Measurements from ENCODE around the gene DMRT1. TPM values are rescaled to one million over a fixed set of nuclear protein-coding genes. Genes with fewer than 3 reads are reported as not detected.
A peak's percentile ranks its signal among the peaks of the same experiment; 100 is the strongest.
"Not testable (repeated sequence)": the region's sequence is repeated elsewhere in the genome, so short reads cannot be mapped to it uniquely, and the experiment has no call there.

The DMRT1 gene
- total RNA-seq, 1 experiment from 2014 or later = 0.21 TPM

- H3K27me3 ChIP-seq (ENCODE audit: control insufficient read depth, insufficient read depth, low read length) = peaks cover 84% of the 10 kb centered on the region
- H3K36me3 ChIP-seq (replicated peaks; ENCODE audit: control insufficient read depth, insufficient read depth, low read length) = no peaks in the 10 kb centered on the region
- DNase-seq = peak; percentile 85
- peak overlapping the region; percentile 19; the same call in 1 of the 2 replicates for H3K4me3 ChIP-seq (ENCODE audit: insufficient read depth, low read depth, low read length)
Measured at GRCh38 chr9:842635-843426, 1.3 kb downstream of the DMRT1 start.

DNA sequence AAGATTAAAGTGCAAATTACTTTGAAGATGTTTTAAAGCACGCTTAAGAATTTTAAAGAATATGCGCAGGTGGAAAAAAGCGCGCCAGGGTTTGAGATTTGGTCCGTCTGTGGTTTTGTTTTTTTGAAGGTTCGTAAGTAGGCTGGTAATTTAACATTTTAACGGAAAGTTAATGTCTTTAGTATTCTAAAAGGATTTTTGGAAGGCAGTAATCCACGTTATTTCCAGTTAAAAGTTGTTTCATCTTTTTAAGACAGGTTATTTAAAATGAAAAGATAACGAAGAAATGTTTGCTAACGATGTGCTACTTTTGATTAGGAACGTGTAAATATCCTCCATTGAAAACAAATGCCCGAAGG lies 1.9 kb downstream of the DMRT1 start:
- Histone ChIP-seq H3K4me3 (ENCODE audit: insufficient read depth, low read depth, low read length) (no peak overlapping the region), H3K36me3 (replicated peaks; ENCODE audit: control insufficient read depth, insufficient read depth, low read length) (no peaks in the 10 kb centered on the region), H3K27me3 (ENCODE audit: control insufficient read depth, insufficient read depth, low read length) (peaks cover 79% of the 10 kb centered on the region)
- no peak for DNase-seq

- peak; percentile 54 for DNase-seq
- Histone ChIP-seq H3K4me3 (ENCODE audit: insufficient read depth, low read depth, low read length) (no peak overlapping the region), H3K36me3 (replicated peaks; ENCODE audit: control insufficient read depth, insufficient read depth, low read length) (no peaks in the 10 kb centered on the region), H3K27me3 (ENCODE audit: control insufficient read depth, insufficient read depth, low read length) (peaks cover 50% of the 10 kb centered on the region)
Measured at GRCh38 chr9:846852-847251, 5.4 kb downstream of the DMRT1 start.

DNA sequence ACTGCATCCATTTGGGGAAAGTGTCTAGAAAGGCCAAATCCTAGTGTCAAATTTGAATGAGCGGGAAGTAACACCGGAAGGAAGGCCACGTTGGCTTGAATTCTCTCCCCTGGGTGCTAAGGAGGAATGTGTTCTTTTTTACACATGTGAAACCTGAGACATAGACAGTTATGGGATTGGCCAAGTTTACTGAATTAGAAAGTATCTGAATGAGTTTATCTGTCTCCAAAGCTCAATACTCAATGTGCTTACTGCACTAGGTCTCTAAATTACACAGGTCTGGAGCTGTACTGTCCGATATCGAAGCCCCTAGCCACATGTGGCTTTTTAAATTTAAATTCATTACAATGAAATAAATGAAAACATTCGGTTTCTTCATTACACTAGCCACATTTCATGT lies 6.0 kb downstream of the DMRT1 start:
- H3K36me3 ChIP-seq (replicated peaks; ENCODE audit: control insufficient read depth, insufficient read depth, low read length) = no peaks in the 10 kb centered on the region
- H3K27me3 ChIP-seq (ENCODE audit: control insufficient read depth, insufficient read depth, low read length) = peaks cover 43% of the 10 kb centered on the region
- no peak for DNase-seq
- no peak overlapping the region for H3K4me3 ChIP-seq (ENCODE audit: insufficient read depth, low read depth, low read length)

GRCh38 chr9:849431-849830 lies 7.9 kb downstream of the DMRT1 start:
- H3K27me3 ChIP-seq (ENCODE audit: control insufficient read depth, insufficient read depth, low read length) = peaks cover 24% of the 10 kb centered on the region
- peak; percentile 28 for DNase-seq
- H3K4me3 ChIP-seq (ENCODE audit: insufficient read depth, low read depth, low read length) = no peak overlapping the region
- no peaks in the 10 kb centered on the region for H3K36me3 ChIP-seq (replicated peaks; ENCODE audit: control insufficient read depth, insufficient read depth, low read length)

DNA sequence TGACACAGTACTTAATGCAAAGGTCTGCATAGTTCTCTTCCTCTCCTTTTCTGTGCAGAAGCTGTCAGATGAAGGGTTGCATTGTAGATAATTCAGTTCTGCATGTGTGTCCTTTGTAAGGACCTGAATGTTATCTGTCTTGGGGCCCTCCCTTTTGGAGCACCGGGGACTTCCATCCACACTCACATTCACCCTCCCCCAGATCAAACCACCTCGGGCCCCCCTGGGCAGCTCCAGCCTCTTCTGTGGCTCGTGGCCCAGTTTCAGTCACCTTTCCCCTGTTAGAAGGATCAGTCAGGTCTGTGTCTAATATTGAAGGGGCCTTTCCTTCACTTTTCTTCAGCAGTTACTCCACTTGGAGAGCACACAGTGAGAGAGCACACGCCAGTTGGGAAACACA lies 11.0 kb downstream of the DMRT1 start:
- no peaks in the 10 kb centered on the region for H3K36me3 ChIP-seq (replicated peaks; ENCODE audit: control insufficient read depth, insufficient read depth, low read length)
- H3K4me3 ChIP-seq (ENCODE audit: insufficient read depth, low read depth, low read length) = no peak overlapping the region
- DNase-seq = peak; percentile 40
- peaks cover 5% of the 10 kb centered on the region for H3K27me3 ChIP-seq (ENCODE audit: control insufficient read depth, insufficient read depth, low read length)

DNA sequence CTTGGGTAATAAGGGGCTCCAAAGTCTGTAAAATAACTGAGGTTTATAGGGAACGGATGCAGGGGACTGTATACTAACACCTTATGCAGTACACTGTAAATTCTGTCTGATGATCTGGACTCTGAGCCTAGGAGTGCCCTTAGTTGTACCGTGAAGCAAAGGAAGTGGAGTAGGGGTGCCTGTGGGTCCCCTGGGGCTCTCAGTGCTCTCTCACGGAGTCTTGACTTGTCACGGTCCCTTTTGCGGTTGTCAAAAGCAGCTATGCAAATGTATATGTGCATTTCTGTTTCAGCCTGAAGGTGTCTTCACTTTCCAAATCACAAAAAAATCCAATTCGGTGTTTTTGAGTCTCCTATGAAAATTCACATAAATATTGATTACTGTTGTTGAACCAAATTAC lies 17.8 kb downstream of the DMRT1 start:
- Histone ChIP-seq H3K36me3 (replicated peaks; ENCODE audit: control insufficient read depth, insufficient read depth, low read length) (no peaks in the 10 kb centered on the region), H3K27me3 (ENCODE audit: control insufficient read depth, insufficient read depth, low read length) (no peaks in the 10 kb centered on the region), H3K4me3 (ENCODE audit: insufficient read depth, low read depth, low read length) (no peak overlapping the region)
- no peak for DNase-seq

DNA sequence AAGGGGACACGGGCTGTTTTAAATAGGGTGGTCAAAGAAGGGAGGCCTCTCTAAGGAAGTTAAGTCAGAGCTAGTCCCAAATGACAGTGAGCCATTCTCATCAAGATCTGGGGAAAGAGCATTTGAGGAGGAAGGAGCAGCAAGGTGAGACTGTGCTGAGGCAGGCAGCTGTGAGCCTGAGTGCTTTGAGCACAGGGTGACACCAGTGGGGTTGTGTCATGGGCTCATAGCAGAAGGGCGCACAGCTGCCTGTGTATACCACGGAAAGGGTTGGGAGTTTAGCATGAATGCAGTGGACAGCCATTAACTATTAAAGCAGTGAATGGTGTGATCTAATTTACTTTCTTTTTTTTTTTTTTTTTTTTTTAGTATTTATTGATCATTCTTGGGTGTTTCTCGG lies 19.2 kb downstream of the DMRT1 start:
- Histone ChIP-seq H3K36me3 (replicated peaks; ENCODE audit: control insufficient read depth, insufficient read depth, low read length) (no peaks in the 10 kb centered on the region), H3K4me3 (ENCODE audit: insufficient read depth, low read depth, low read length) (no peak overlapping the region), H3K27me3 (ENCODE audit: control insufficient read depth, insufficient read depth, low read length) (no peaks in the 10 kb centered on the region)
- no peak for DNase-seq

GRCh38 chr9:861525-861924 lies 20.0 kb downstream of the DMRT1 start:
- H3K36me3 ChIP-seq (replicated peaks; ENCODE audit: control insufficient read depth, insufficient read depth, low read length); H3K4me3 ChIP-seq (ENCODE audit: insufficient read depth, low read depth, low read length); DNase-seq; H3K27me3 ChIP-seq (ENCODE audit: control insufficient read depth, insufficient read depth, low read length): not testable (repeated sequence)

GRCh38 chr9:875119-875962 lies 33.8 kb downstream of the DMRT1 start:
- Histone ChIP-seq H3K36me3 (replicated peaks; ENCODE audit: control insufficient read depth, insufficient read depth, low read length) (no peaks in the 10 kb centered on the region), H3K27me3 (ENCODE audit: control insufficient read depth, insufficient read depth, low read length) (no peaks in the 10 kb centered on the region), H3K4me3 (ENCODE audit: insufficient read depth, low read depth, low read length) (no peak overlapping the region)
- DNase-seq = no peak

GRCh38 chr9:876425-876824 lies 34.9 kb downstream of the DMRT1 start:
- Histone ChIP-seq H3K36me3 (replicated peaks; ENCODE audit: control insufficient read depth, insufficient read depth, low read length) (no peaks in the 10 kb centered on the region), H3K4me3 (ENCODE audit: insufficient read depth, low read depth, low read length) (no peak overlapping the region), H3K27me3 (ENCODE audit: control insufficient read depth, insufficient read depth, low read length) (no peaks in the 10 kb centered on the region)
- DNase-seq = no peak

DNA sequence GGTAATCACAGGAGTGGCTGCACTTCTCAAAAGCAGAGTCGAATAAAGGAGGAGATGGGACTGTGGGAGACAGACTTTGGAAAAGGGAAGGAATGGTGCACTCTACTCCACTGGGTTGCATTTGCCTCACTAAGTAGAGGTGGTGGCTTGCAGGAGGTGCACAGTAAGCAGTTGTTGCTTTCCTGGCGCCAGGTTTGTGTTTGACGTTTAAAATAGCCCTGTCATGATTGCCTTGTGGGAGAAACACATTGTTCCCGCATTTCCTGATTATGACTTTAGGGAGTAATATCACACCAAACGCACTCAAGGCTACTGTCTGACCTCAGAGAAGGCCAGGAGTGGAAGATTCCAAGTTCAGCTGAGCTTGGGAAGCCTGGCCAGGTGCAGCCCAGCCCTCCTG lies 36.7 kb downstream of the DMRT1 start:
- H3K36me3 ChIP-seq (replicated peaks; ENCODE audit: control insufficient read depth, insufficient read depth, low read length) = no peaks in the 10 kb centered on the region
- H3K27me3 ChIP-seq (ENCODE audit: control insufficient read depth, insufficient read depth, low read length) = no peaks in the 10 kb centered on the region
- DNase-seq = no peak
- H3K4me3 ChIP-seq (ENCODE audit: insufficient read depth, low read depth, low read length) = no peak overlapping the region

- Histone ChIP-seq H3K4me3 (ENCODE audit: insufficient read depth, low read depth, low read length) (no peak overlapping the region), H3K36me3 (replicated peaks; ENCODE audit: control insufficient read depth, insufficient read depth, low read length) (no peaks in the 10 kb centered on the region), H3K27me3 (ENCODE audit: control insufficient read depth, insufficient read depth, low read length) (no peaks in the 10 kb centered on the region)
- no peak for DNase-seq
Measured at GRCh38 chr9:880725-881124, 39.2 kb downstream of the DMRT1 start.

DNA sequence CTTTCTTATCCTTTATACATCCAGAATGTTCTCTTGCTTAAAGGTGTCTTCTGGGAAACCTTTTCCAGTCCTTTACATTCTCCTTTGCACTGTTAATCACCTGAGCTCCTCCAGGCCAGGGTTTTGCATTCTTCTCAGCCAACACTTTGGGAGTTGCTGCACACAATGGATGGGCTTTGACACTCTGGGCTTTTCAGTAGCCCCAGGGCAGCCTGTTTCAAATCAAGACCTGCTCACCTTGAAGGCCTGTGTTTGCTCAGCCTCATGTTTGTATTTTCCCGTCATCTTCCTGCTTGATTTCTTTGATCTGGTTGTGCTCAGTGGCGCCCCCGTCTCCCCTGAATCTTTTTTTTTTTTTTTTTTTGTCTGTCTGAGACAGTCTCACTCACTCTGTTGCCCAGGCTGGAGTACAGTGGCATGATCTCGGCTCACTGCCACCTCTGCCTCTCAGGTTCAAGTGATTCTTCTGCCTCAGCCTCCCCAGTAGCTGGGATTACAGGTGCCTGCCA lies 41.0 kb downstream of the DMRT1 start:
- no peaks in the 10 kb centered on the region for H3K36me3 ChIP-seq (replicated peaks; ENCODE audit: control insufficient read depth, insufficient read depth, low read length)
- H3K27me3 ChIP-seq (ENCODE audit: control insufficient read depth, insufficient read depth, low read length) = no peaks in the 10 kb centered on the region
- H3K4me3 ChIP-seq (ENCODE audit: insufficient read depth, low read depth, low read length) = no peak overlapping the region
- DNase-seq = no peak

DNA sequence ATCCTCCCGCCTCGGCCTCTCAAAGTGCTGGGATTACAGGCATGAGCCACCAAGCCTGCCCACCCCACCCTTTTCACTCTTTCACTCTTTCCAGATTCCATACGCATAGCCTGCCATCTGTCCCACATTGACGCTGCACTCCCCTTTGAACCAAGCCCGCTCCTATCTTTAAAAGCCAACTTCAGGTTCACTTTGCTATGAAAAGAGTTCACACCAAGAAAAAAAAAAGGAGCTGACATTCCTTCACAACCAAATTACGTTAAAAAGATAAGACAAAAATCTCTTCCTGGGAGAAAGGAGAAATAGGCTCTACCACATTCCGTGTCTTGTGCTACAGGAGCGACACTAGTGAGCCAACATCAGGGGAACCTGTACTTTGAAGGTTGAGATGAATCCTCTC lies 41.5 kb downstream of the DMRT1 start:
- no peak for DNase-seq

More for the DNA sequence above, 41.5 kb downstream of the DMRT1 start:
- no peak overlapping the region for H3K4me3 ChIP-seq (ENCODE audit: insufficient read depth, low read depth, low read length)
- H3K27me3 ChIP-seq (ENCODE audit: control insufficient read depth, insufficient read depth, low read length) = no peaks in the 10 kb centered on the region
- no peaks in the 10 kb centered on the region for H3K36me3 ChIP-seq (replicated peaks; ENCODE audit: control insufficient read depth, insufficient read depth, low read length)
